ENCODE data around the gene GLI3.
"Not testable (repeated sequence)": the region's sequence is repeated elsewhere in the genome, so short reads cannot be mapped to it uniquely, and the experiment has no call there.

Gene GLI3

GRCh38 chr7:42217053-42217452, 20.0 kb downstream of the GLI3 start:
- peak; percentile 58 for DNase-seq (ENCODE audit: low read depth)
- H3K4me3 ChIP-seq (ENCODE audit: low read depth, low read length) = no peak overlapping the region
- no peak for TF ChIP-seq CTCF (conservative IDR thresholded peaks at IDR 0.05; ENCODE audit: low read depth, low read length)

- TF ChIP-seq CTCF (conservative IDR thresholded peaks at IDR 0.05; ENCODE audit: low read depth, low read length) = no peak
- no peak for DNase-seq (ENCODE audit: low read depth)
- no peak overlapping the region for H3K4me3 ChIP-seq (ENCODE audit: low read depth, low read length)
Observed at GRCh38 chr7:42214060-42214679, 22.8 kb downstream of the GLI3 start.

GRCh38 chr7:42213093-42213492, 23.9 kb downstream of the GLI3 start:
- no peak overlapping the region for H3K4me3 ChIP-seq (ENCODE audit: low read depth, low read length)
- TF ChIP-seq CTCF (conservative IDR thresholded peaks at IDR 0.05; ENCODE audit: low read depth, low read length) = no peak
- DNase-seq (ENCODE audit: low read depth) = no peak

GRCh38 chr7:42212541-42213090, 24.4 kb downstream of the GLI3 start:
- H3K4me3 ChIP-seq (ENCODE audit: low read depth, low read length) = no peak overlapping the region
- TF ChIP-seq CTCF (conservative IDR thresholded peaks at IDR 0.05; ENCODE audit: low read depth, low read length) = no peak
- no peak for DNase-seq (ENCODE audit: low read depth)

GRCh38 chr7:42211938-42212337, 25.1 kb downstream of the GLI3 start:
- no peak overlapping the region for H3K4me3 ChIP-seq (ENCODE audit: low read depth, low read length)
- no peak for TF ChIP-seq CTCF (conservative IDR thresholded peaks at IDR 0.05; ENCODE audit: low read depth, low read length)
- DNase-seq (ENCODE audit: low read depth) = no peak

GRCh38 chr7:42210779-42211178, 26.2 kb downstream of the GLI3 start:
- H3K4me3 ChIP-seq (ENCODE audit: low read depth, low read length) = no peak overlapping the region
- no peak for DNase-seq (ENCODE audit: low read depth)
- TF ChIP-seq CTCF (conservative IDR thresholded peaks at IDR 0.05; ENCODE audit: low read depth, low read length) = no peak

GRCh38 chr7:42210333-42210732, 26.7 kb downstream of the GLI3 start:
- no peak for TF ChIP-seq CTCF (conservative IDR thresholded peaks at IDR 0.05; ENCODE audit: low read depth, low read length)
- DNase-seq (ENCODE audit: low read depth) = no peak
- no peak overlapping the region for H3K4me3 ChIP-seq (ENCODE audit: low read depth, low read length)

- not testable (repeated sequence) for DNase-seq (ENCODE audit: low read depth); H3K4me3 ChIP-seq (ENCODE audit: low read depth, low read length)
Observed at GRCh38 chr7:42209085-42209484, 27.9 kb downstream of the GLI3 start.

All from choroid plexus epithelial cell (primary cell).